HG03025 (cell line): ENCODE data around the gene CPED1.
"Not testable (repeated sequence)": the region's sequence is repeated elsewhere in the genome, so short reads cannot be mapped to it uniquely, and the experiment has no call there.

Experiments
- ATAC-seq: cut with Tn5 transposase; IDR thresholded peaks from one replicate; pipeline ENCODE4 v1.9.1; 2021; ENCODE audit warnings: mild to moderate bottlenecking, moderate library complexity; ENCODE audit not compliant: unreplicated experiment, low FRiP score

CPED1 gene

GRCh38 chr7:121166916-121167315, 178.4 kb downstream of the CPED1 start:
- no peak for ATAC-seq

GRCh38 chr7:121167971-121168370, 179.5 kb downstream of the CPED1 start:
- ATAC-seq, result no peak

GRCh38 chr7:121169469-121169868, 181.0 kb downstream of the CPED1 start:
- ATAC-seq, result no peak

- no peak for ATAC-seq
Measured at GRCh38 chr7:121172484-121172883, 184.0 kb downstream of the CPED1 start.

- no peak for ATAC-seq
Measured at GRCh38 chr7:121175826-121176225, 187.3 kb downstream of the CPED1 start.

GRCh38 chr7:121178452-121178851, 189.9 kb downstream of the CPED1 start:
- no peak for ATAC-seq

- ATAC-seq, result peak; percentile 47
Measured at GRCh38 chr7:121178869-121179497, 190.5 kb downstream of the CPED1 start.

GRCh38 chr7:121180436-121181063, 192.0 kb downstream of the CPED1 start:
- ATAC-seq, result peak; percentile 82

- no peak for ATAC-seq
Measured at GRCh38 chr7:121181357-121181756, 192.8 kb downstream of the CPED1 start.

- no peak for ATAC-seq
Measured at GRCh38 chr7:121182281-121182680, 193.8 kb downstream of the CPED1 start.

- no peak for ATAC-seq
Measured at GRCh38 chr7:121182902-121183301, 194.4 kb downstream of the CPED1 start.

- ATAC-seq, result not testable (repeated sequence)
Measured at GRCh38 chr7:121183883-121184282, 195.4 kb downstream of the CPED1 start.

GRCh38 chr7:121186746-121187145, 198.2 kb downstream of the CPED1 start:
- peak; percentile 52 for ATAC-seq

- ATAC-seq, result peak; percentile 77
Measured at GRCh38 chr7:121187222-121187621, 198.7 kb downstream of the CPED1 start.

- ATAC-seq, result no peak
Measured at GRCh38 chr7:121187676-121188075, 199.2 kb downstream of the CPED1 start.

GRCh38 chr7:121192834-121193233, 204.3 kb downstream of the CPED1 start:
- ATAC-seq, result no peak

GRCh38 chr7:121195010-121195409, 206.5 kb downstream of the CPED1 start:
- no peak for ATAC-seq

- no peak for ATAC-seq
Measured at GRCh38 chr7:121195874-121196273, 207.4 kb downstream of the CPED1 start.

GRCh38 chr7:121196286-121196685, 207.8 kb downstream of the CPED1 start:
- no peak for ATAC-seq

GRCh38 chr7:121197455-121197854, 208.9 kb downstream of the CPED1 start:
- ATAC-seq, result no peak

- no peak for ATAC-seq
Measured at GRCh38 chr7:121198502-121198901, 210.0 kb downstream of the CPED1 start.

- ATAC-seq, result no peak
Measured at GRCh38 chr7:121202125-121202524, 213.6 kb downstream of the CPED1 start.
